Measurements from ENCODE around the gene TMEM116.
A peak's percentile ranks its signal among the peaks of the same experiment; 100 is the strongest.
"Not testable (repeated sequence)": the region's sequence is repeated elsewhere in the genome, so short reads cannot be mapped to it uniquely, and the experiment has no call there.

TMEM116 gene

DNA sequence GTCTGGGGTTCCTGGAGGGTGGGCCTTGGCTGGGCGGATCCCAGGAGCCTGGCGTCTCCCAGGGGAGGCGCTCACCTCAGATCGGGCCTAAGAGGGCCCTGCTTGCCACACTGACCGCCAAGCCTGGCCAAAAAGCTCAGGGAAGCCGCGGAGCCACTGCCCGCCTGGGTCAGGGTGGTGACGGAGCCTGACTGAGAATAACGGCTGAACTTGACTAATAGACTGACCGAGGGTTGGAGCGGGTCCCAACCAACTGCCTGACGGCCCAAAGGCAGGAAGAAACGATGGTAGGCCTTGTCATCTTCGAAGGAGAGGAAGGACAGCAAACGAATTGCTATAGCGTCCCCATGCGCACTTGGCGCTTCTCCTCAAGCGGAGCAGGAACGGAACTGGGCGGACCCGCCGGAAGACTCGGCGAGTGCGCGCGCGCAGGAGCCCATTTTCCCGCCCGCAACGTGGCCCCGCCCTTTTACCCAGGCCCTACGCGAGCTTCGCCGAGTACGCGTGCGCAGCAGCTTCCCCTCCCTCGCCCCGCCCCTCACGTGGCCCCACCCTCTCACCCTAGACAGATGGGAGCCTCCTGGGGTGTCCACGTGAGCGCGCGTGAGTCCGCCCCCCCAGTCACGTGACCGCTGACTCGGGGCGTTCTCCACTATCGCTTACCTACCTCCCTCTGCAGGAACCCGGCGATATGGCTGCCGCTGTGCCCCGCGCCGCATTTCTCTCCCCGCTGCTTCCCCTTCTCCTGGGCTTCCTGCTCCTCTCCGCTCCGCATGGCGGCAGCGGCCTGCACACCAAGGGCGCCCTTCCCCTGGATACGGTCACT, at the start of gene TMEM116, which contains the start of gene ERP29:
TSS of gene TMEM116 (minus strand) at position 391 of the 826 bp plus-strand sequence. CDS start 7,895 bp downstream, outside the sequence.
TSS of gene ERP29 (plus strand) at position 652 of the 826 bp plus-strand sequence. CDS start at position 692, 40 bp downstream.
- DNase-seq (ENCODE audit: low spot score), result peak; percentile 100

DNA sequence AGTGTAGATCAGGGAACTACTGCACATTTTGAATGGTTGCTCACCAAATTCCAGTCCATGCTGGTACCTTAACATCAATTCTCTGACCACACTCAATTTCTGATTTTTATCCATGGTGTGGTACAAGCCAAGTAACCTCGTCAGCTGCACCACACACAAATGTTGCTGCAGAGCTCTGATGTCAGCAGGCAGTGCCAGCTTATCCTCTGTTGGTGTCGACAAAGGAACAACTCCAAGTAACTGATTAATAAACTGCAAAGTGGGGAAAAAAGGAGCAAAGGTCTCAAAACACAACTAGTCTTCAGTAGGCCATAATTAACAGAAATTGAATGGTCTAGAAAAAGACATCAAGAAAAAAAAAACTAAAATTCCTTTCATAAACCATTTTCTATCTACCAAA, 48.2 kb upstream of the TMEM116 start:
- DNase-seq (ENCODE audit: low spot score), result no peak

DNA sequence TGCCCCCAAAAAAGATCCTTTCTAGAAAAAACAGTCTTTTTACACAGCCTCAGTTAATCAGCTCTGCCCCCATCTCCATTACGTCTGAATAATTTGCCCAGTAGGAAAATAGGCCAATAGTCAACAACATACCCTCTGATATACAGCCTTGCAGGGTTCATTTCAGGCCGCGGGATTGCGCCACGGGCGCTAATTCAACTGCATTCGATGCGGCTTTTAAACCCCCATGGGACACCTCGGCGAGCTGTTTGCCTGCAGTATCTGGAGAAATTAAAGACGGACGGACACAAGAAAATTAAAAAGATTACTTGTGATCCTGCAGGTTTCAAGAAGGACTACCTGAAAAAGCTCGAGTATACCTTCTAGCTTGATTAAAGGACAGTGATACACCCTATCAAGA, 36.4 kb upstream of the TMEM116 start:
- no peak for DNase-seq (ENCODE audit: low spot score)

DNA sequence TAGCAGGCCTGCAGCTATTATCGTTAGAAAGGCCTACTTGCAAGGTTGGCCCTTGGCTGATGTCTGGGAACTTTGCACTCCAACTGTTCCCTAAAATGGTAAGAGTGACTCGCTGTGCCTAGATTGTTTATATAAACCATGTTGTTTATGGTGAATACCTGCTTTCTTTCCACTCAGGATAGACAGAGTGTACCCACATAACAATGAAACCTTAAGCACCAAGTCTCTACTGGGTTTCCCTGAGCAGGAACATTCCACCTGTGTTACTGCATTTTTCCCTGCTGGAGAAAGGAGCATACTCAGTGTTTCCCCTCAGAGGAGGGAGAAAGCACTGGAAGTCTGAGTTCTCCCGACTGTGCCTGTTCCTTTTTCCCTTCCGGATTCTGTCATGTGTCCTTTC, 33.0 kb upstream of the TMEM116 start:
- no peak for DNase-seq (ENCODE audit: low spot score)

DNA sequence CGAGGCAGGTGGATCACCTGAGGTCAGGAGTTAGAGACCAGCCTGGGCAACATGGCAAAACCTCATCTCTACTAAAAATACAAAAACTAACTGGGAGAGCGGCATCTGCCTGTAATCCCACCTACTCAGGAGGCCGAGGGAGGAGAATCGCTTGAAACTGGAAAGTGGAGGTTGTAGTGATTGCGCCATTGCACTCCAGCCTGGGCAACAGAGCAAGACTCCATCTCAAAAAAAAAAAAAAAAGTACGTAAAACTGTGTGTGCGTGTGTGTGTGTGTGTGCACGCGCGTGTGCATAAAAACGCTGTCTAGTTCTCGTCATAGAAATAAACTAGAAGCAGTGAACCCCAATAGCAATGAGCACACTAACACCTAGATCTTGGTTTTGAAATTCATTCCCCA, 23.6 kb upstream of the TMEM116 start:
- DNase-seq (ENCODE audit: low spot score), result not testable (repeated sequence)

DNA sequence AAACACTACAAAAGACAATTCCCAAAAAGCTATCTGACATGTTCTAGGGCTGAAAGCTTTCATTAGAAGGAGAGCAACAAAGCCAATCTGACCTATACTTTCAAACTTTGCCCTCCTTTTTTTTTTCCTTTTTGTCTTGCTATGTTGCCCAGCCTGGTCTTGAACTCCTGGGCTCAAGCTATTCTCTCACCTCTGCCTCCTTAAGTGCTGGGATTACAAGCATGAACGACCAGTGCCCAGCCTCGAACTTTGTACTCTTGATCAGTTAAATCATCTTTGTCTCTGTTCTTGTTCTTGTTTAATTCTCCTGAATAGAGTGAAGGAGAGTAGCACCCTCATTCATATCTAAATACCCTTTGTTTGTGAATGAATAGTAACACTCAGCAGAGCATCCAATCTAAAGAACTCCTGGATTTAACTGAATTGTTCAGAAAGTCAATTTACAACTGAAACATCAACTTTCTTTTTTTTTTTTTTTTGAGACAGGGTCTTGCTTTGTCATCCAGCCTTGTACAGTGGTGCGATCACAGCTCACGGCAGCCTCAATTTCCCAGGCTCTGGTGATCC, 22.3 kb upstream of the TMEM116 start:
- DNase-seq (ENCODE audit: low spot score), result no peak

DNA sequence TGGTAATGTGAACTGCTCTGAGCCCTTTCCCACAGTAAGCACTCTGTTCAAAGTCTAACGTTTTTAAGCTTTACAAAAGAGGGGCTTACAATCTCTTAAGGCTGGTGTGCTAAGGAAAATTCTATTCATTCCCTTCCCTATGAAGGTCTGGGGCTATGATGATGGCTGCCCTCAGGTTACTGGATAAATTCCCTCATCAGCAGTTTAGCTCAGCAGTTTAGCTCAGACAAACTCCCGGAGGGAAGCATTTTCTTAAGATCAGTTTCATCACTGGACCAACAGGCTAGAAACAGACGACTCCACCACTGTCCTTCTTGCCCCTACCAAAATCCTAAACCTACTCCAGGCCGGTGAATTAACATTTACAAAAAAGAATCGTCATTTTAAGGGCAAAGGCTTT, 19.3 kb upstream of the TMEM116 start:
- DNase-seq (ENCODE audit: low spot score), result no peak

DNA sequence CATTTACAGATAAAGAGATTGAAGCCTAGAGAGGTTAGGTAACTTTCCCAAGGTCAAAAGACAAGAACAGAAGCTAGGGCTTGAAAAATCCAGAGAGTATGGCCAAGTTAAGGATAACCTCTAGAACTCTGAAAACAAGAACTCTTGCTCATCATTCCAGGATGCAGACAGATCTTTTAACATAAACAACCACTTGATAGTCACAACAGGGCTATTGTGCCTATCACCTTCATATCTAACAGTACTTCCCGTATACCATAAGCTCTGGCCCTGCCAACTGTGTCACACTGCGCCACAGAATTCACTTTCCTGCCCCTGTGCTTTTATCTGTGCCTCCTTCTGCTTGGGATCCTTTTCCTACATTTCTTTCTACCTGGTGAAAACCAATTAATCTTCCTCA, 18.5 kb upstream of the TMEM116 start:
- DNase-seq (ENCODE audit: low spot score), result no peak

DNA sequence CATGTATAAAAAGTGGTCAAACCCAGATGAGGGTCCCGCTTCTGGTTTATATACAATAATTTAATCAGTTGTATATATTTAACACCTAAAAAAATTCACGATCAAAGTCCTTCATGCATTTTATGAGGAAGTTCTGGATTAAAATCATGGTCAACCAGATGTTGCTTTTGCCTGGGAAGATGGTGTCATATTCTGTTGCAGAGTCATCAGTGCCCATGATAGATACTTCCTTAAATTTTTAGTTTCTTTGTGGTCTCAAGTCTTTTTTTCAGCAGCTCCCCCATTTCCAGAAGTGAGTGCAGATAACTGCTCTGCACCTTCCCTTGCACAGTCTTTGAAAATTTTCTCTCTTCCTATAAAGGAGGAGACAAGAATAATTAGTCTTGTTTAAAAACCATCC, 16.3 kb upstream of the TMEM116 start:
- DNase-seq (ENCODE audit: low spot score), result no peak

DNA sequence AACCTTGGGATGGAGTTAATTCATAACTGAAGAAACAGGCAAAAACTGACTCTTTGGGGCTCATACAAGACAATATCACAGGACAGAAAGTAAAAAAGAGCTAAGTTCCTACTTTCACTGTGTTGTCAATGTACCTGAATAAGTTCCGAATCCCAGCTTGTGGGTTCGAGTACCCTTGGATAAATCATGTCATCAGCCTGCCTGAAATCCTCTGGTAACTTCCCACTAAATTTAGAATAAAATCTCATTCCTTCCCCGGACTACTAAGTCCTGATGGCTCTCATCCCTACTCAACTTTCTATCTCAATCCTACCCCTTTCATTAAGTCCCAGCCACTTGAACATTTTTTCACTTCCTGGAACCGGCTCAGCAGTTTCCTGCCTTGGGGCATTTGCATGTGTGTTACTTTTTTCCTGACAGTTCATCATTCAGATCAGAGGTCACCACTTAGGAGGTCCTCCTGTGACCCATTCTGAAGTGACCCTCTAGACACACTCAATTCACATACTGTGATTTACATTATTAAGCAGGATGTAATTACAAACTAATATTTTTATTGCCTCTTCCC, 12.9 kb upstream of the TMEM116 start:
- no peak for DNase-seq (ENCODE audit: low spot score)

DNA sequence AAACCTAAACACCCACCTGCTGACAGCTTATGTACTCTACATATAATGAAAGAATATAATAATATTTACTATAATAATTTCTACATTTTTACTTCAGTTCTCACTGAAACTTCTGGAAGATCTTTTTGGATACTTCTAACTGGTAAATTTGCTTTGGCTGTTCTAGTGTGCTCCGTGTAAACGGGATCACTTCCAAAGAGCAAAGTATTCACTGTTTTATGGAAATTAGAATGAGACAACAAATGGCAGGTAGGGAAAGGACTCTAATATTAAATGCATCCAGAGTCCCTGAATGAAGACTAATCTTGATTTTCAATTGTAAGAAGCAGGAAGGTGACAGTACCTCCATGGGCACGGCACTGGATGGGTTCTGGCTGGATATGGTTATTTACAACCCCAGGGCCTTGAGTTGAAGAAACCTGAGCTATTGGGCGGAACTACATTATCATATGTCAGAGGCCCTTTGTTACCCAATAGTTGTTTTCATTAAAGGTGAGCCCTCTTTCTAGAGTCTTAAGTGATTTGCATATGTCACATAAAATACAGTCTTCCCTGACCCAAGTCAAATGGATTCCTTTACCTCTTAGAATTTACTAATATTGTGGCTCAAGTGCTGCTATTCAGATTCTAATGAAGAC, 10.9 kb upstream of the TMEM116 start:
- no peak for DNase-seq (ENCODE audit: low spot score)

DNA sequence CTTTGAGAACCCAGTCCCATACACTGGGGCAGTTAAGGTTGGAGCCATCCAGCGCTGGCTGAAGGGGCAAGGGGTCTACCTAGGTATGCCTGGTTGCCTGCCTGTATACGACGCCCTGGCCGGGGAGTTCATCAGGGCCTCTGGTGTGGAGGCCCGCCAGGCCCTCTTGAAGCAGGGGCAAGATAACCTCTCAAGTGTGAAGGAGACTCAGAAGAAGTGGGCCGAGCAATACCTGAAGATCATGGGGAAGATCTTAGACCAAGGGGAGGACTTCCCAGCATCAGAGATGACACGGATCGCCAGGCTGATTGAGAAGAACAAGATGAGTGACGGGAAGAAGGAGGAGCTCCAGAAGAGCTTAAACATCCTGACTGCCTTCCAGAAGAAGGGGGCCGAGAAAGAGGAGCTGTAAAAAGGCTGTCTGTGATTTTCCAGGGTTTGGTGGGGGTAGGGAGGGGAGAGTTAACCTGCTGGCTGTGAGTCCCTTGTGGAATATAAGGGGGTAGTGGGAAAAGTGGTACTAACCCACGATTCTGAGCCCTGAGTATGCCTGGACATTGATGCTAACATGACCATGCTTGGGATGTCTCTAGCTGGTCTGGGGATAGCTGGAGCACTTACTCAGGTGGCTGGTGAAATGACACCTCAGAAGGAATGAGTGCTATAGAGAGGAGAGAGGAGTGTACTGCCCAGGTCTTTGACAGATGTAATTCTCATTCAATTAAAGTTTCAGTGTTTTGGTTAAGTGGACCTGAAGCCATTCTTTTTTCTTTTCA, 9.5 kb upstream of the TMEM116 start:
- DNase-seq (ENCODE audit: low spot score), result no peak

DNA sequence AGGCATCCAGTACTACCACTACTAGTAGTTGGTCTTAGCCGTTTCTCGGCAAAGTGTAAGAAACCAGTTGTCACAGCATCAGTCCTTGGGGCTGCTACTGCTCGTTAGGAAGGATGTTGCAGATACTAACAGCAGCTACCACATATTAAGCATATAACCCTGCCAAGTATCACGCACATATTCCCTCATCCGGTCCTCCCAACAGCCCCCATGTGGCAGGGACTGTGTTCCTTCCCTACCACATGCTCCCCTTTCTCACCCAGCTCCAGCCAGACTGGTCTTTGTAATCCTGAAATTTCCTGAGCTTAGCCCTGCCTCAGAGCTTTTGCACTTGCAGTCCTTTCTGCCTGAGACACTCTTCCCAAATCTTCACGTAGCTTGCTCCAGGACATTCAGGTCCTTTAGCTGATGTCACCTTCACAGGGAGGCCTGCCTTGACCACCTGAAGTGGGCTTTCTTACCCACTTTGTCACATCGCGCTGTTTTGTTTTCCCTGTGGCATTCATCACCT, 8.0 kb upstream of the TMEM116 start:
- DNase-seq (ENCODE audit: low spot score), result no peak

DNA sequence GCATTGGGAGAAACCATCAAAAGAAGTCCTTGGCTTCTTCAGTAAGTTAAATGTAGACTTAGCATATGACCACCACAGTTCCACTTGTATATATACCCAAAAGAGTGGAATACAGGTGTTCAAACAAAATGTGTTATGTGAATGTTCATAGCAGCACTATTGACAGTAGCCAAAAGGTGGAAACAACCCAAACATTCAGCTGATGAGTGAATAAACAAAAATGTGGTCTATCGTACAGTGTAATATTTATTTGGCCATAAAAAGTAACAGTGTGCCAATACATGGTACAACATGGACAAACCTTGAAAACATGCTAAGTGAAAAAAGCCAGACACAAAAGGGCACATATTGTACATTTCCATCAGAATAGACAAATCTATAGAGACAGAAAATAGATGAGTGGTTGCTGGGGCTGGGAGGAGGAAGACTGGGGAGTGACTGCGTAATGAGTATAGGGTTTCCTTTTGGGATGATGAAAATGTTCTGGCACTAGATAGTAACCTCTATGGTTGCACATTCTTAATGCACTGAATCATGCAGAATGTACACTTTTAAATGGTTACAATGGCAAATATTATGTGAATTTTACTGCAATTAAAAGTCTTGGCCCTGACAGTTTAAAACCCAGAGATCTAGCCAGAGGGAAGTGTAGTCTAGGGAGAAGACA, 5.7 kb upstream of the TMEM116 start:
- peak; percentile 52 for DNase-seq (ENCODE audit: low spot score)

DNA sequence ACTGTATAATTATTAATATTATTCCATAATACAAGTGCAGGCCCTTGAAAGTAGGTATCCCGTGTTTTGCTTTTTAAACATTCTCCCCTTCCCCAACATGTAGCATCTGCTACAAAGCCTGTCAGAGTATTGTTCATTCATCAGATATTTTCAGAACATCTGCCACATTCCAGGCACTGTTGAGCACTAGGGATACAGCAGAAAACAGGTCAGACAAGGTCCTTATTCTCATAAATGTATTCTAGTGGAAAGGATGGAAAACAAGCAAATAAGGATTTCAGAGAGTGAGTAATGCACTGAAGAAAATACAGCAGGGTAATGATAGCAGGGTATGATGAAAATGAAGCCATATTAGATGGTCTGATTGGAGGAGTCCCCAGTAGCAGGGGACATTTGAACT, 4.1 kb upstream of the TMEM116 start:
- no peak for DNase-seq (ENCODE audit: low spot score)

DNA sequence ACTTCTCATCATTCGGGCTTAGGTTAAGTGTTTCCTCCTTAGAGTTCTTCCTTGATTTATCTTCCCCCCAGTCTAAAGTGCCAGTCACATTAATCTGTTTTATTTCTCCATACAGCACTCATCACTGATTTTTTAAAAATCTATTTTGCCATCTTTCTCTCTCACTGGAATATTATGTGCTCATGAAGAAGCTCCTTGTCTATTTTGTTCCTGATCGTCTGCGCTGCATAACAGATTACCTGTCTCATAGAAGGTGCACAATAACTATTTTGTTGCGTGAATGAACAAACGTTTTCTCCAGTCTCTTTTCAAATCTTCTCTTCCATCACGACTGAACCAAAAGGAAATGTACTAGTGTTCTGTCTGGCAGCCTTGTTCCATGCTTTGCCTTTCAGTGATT, 3.0 kb upstream of the TMEM116 start:
- DNase-seq (ENCODE audit: low spot score), result no peak

DNA sequence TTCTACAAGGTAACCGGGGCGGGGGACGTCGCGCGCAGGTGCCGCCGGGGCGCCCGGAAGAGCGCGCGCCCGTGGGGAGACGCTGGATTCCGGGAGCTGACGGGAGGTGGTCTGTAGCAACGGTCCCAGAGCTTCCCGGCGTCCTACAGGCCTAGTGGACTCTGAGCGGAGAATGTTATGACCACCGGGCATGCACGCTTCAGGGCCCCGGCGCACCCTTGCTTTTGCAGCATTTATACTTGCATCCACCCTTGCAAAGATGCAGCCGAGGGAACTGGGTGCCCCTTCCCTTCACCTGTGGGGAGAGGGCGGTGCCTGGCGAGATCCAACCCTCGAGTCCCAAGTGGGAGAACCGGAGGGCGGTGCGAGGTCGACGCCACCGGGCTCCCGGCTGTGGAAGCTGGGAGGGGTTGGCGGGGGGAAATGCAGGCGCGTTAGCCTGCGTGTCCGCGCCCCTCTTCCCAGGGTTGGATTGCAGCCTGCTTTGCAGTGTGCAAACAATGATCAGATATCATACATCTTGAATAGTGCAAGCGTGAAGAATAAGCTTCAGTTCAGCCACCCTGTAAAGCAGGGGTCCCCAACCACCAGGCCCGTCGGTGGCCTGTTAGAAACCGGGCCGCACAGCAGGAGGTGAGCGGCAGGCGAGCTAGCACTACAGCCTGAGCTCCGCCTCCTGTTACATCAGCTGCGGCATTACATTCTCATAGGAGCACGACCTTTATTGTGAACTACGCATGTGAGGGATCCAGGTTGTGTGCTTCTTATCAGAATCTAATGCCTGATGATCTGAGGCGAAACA, 837 bp upstream of the TMEM116 start:
- DNase-seq (ENCODE audit: low spot score), result peak; percentile 39

DNA sequence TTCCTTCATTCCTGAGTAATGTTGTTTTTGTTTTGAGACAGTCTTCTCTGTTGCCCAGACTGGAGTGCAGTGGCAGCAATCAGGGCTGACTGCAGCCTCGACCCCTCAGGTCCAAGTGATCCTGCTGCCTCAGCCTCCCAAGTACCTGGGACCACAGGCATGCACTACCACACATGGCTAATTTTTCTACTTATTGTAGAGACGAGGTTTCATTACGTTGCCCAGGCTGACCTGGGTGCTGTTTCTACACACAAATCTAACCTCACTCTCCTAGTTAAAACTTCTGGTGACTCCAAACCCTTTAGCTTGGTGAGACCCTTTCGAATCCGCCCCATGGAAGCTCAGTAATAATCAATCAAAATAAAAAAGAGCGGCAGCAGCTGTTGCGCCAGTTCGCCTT, 1.3 kb downstream of the TMEM116 start:
- DNase-seq (ENCODE audit: low spot score), result no peak

DNA sequence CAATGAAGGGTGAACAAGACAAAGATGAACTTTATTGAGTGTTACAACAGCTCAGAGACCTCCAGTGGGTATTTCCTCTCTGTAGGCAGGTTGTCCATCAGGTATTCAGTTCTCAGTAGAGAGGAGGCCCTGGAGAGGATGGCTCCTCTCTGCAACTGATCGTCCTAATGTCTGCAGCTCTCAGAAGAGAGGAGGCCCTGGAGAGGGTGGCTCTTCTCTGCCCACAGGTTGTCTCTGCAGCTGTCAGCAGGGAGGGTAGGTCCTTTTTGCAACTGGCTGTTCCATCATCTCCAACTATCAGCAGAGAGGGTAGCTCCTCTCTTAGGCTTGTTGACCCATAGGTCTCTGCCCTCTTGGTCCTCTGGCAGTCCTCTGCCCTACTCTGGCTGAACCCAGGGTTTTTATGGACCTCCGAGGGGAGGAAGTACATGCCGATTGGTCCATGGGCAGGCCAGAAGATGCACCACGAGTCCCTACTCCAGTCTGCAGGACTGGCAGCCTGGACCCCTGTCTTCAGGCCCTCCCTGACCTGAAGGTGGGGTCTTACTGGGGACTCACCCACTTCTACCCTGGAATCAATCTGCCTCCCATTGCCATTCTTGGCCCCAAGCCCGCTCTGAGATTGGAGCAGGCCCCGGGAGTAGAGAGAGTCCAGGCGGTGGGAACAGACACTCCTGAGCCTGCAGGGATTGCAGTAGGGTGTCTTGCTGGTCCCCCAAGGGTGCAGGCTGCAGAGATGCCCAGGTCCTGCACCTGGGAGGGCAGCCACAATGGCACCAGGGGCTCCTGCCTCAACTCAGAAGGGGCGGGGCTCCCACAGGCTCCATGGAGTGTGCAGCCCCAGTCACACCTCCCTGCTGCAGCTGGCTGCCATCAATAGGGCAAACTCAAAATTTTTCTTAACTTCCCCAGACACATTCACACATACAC, 2.3 kb downstream of the TMEM116 start:
- DNase-seq (ENCODE audit: low spot score), result no peak

Measured in hepatic stellate cell (primary cell).